Chondrocyte (in vitro differentiated cells): ENCODE results near the gene SMU1. TPM values are rescaled to one million over a fixed set of nuclear protein-coding genes. Genes with fewer than 3 reads are reported as not detected.

Experiments used
- DNase-seq: peaks from one replicate; pipeline ENCODE4 v3.0.0; 2021; ENCODE audit warnings: mixed read lengths, low spot score
- H3K27ac Mint-ChIP-seq: one replicate; pipeline ENCODE4 v1.8.0; 2021; ENCODE audit warnings: mild to moderate bottlenecking, moderate library complexity, mixed read lengths; ENCODE audit not compliant: unreplicated experiment
- H3K27me3 Mint-ChIP-seq: 2 replicates; pipeline ENCODE4 v1.8.0; 2021; ENCODE audit warnings: low read depth, mixed read lengths
- H3K36me3 Mint-ChIP-seq: 2 replicates; pipeline ENCODE4 v1.8.0; 2021; ENCODE audit warnings: low read depth, mixed read lengths
- H3K4me1 Mint-ChIP-seq: 2 replicates; pipeline ENCODE4 v1.8.0; 2021; ENCODE audit warnings: low read depth, mild to moderate bottlenecking, mixed read lengths
- H3K4me3 Mint-ChIP-seq: one replicate; pipeline ENCODE4 v1.8.0; 2021; ENCODE audit warnings: mild to moderate bottlenecking, moderate library complexity, mixed read lengths; ENCODE audit not compliant: unreplicated experiment
- H3K9me3 Mint-ChIP-seq: 2 replicates; pipeline ENCODE4 v1.8.0; 2021; ENCODE audit warnings: low read depth, mixed read lengths
- CTCF ChIP-seq: fragments of 200-600 bp; sonication (generic); IDR thresholded peaks from 2 replicates; pipeline ENCODE4 v1.5.0; 2021; ENCODE audit warnings: antibody characterized with exemption, mild to moderate bottlenecking, moderate library complexity
- total RNA-seq: library from RNA; stranded (reverse); gene quantifications from 3 replicates; pipeline ENCODE4 v1.2.1, GENCODE V29; 2021

SMU1 gene
- total RNA-seq, 1 donor from 2014 or later: 17.5 TPM

- Mint-ChIP-seq H3K4me1 (peaks cover 40% of the 10 kb centered on the region), H3K36me3 (peaks cover 22% of the 10 kb centered on the region), H3K27me3 (no peaks in the 10 kb centered on the region), H3K9me3 (no peaks in the 10 kb centered on the region), H3K4me3 (no peak overlapping the region), H3K27ac (no peak overlapping the region)
- no peak for DNase-seq
- TF ChIP-seq CTCF: no peak
These were observed 33.5 kb upstream of the SMU1 start for GRCh38 chr9:33109850-33110595.

- Mint-ChIP-seq H3K9me3 (no peaks in the 10 kb centered on the region), H3K27ac (no peak overlapping the region), H3K4me3 (no peak overlapping the region), H3K27me3 (no peaks in the 10 kb centered on the region), H3K4me1 (peaks cover 47% of the 10 kb centered on the region), H3K36me3 (peaks cover 19% of the 10 kb centered on the region)
- no peak for DNase-seq
- TF ChIP-seq CTCF: no peak
These were observed 32.6 kb upstream of the SMU1 start for GRCh38 chr9:33109097-33109496.

DNA sequence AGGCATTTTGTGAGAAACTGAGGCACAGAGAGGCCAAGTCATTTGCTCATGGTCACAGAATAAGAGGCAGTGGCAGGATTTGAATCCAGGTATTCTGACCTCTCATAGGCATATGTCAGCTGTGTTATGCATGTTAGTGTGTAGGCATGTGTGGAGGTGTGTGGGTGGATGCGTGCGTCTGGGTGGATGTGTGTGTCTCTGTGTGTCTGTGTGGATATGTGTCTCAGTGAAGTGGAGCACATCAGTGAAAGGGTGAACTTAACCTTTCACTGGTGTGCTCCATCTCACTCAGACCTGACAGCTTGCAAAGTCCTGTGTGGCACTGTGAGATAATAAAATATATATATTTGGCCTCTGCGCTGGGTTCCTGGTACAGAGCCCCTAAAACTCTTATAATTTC is 32.0 kb upstream of the SMU1 start:
- peaks cover 14% of the 10 kb centered on the region for H3K36me3 Mint-ChIP-seq
- no peak for TF ChIP-seq CTCF
- H3K27me3 Mint-ChIP-seq: no peaks in the 10 kb centered on the region
- DNase-seq: no peak
- peak overlapping the region; percentile 17 for H3K27ac Mint-ChIP-seq
- peaks cover 54% of the 10 kb centered on the region for H3K4me1 Mint-ChIP-seq
- no peaks in the 10 kb centered on the region for H3K9me3 Mint-ChIP-seq
- H3K4me3 Mint-ChIP-seq: no peak overlapping the region

- Mint-ChIP-seq H3K27me3 (no peaks in the 10 kb centered on the region), H3K4me3 (no peak overlapping the region), H3K36me3 (peaks cover 8% of the 10 kb centered on the region), H3K4me1 (peaks cover 60% of the 10 kb centered on the region), H3K9me3 (no peaks in the 10 kb centered on the region), H3K27ac (peak overlapping the region; percentile 96)
- TF ChIP-seq CTCF: no peak
- no peak for DNase-seq
These were observed 31.3 kb upstream of the SMU1 start for GRCh38 chr9:33107762-33108161.

- peak overlapping the region; percentile 96 for H3K27ac Mint-ChIP-seq
These were observed 30.6 kb upstream of the SMU1 start for GRCh38 chr9:33106827-33107621.

More at GRCh38 chr9:33106827-33107621, 30.6 kb upstream of the SMU1 start:
- Mint-ChIP-seq H3K27me3 (no peaks in the 10 kb centered on the region), H3K36me3 (peaks cover 5% of the 10 kb centered on the region), H3K9me3 (no peaks in the 10 kb centered on the region), H3K4me3 (peak overlapping the region; percentile 31), H3K4me1 (peaks cover 63% of the 10 kb centered on the region)
- no peak for DNase-seq
- no peak for TF ChIP-seq CTCF
